IPS-11a (cell line): Measurements from ENCODE around the gene CMYA5.

Source experiments
- H3K4me3 ChIP-seq: one replicate; pipeline ENCODE4 v1.5.1; 2013; ENCODE audit warnings: low read depth, low read length, control low read depth

Gene CMYA5

GRCh38 chr5:79793304-79793703, 103.7 kb downstream of the CMYA5 start:
- no peak overlapping the region for H3K4me3 ChIP-seq

GRCh38 chr5:79793722-79794121, 104.1 kb downstream of the CMYA5 start:
- no peak overlapping the region for H3K4me3 ChIP-seq

- H3K4me3 ChIP-seq: no peak overlapping the region
Observed at GRCh38 chr5:79794347-79794746, 104.7 kb downstream of the CMYA5 start.

DNA sequence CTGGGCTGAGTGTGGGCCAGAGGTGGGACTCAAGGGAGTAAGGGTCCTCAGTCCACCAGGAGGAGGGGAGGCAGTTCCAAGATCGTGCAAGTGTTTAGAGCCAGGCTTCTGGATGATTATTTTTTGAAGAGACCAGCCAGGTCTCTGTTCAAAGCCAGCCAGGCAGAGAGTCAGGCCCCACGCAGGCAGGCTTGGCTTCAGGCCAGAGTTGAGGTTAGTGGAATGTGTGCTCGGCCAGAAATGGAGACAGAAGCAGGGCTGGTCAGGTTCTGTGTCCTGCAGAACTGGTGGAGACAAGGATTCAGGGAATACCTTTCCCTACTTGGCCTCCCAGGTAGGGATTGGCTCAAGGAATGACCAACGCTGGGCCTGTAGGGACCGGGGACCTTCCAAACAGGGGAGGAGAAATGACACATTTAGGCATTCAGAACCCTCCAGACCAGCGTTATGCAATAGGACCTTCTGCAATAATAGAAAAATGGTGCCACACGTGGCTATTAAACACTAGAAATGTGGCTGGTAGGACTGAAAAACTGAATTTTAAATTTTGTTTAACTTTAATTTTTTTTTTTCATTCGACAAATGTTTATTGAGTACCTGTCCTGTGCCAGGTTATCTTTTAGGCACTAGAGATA, 106.2 kb downstream of the CMYA5 start:
- no peak overlapping the region for H3K4me3 ChIP-seq

DNA sequence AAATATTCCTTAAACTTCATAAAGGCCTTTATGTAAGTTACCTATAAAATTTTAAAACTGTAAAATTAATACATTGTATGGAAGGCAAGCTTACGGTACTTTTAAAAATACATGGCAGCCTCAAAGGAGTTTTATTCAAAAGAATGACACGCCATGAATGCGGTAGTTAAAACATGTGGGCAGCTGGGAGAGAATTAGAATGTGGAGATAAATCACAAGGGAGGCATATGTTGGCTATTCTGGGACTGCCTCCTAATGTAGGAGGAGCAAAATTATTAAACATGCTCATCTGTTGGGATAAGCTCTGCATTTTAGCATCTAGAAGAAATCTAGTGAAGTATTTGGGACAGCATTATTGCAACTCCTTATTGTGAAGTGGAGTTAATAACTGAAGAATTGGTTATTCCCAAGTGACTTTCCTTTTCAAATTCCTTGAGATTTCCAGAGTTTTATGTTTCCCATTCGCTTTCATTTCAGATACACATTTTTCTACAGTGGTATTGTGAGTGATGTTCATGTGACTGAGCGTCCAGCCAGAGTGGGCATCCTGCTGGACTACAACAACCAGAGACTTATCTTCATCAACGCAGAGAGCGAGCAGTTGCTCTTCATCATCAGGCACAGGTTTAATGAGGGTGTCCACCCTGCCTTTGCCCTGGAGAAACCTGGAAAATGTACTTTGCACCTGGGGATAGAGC, 109.4 kb downstream of the CMYA5 start:
- H3K4me3 ChIP-seq: no peak overlapping the region

DNA sequence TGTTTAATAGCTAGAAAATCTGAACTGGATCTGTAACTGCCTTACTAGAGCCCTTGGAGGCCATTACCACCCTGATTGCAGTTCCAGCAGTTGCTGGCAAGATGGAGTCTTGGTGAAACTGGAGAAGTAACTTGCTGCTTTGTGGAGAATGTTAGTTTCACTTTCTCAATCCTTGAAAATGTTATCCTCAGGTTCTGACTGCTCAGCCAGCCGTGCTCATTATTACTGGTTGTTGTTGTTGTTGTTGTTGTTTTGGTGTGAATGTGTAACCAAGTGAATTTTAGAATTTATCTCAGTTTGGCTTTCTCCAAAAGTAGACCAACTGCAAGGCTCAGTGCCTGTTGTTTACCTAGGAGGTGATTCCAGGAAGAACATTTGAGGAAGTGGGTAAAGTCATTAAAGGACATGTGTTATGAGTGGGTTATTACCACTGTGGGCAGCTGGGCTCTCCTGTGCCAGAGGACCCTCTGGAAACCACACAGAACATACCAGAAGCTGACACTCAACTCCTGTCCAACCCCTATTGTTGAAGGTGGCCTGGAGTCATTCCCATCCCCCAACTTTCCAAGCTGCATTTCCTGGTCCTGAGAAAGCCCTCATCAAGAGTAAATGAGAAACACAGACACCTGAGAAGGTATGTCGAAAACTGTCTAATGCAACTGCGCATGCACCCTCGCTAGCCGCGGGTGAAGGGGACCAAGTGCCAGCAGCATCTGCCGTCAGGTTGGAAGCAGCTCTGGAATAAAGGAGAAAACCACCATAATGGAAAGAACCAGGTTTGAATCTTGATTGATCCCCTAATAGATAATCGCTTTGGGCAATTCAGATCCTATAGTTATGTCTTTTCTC, 111.6 kb downstream of the CMYA5 start:
- no peak overlapping the region for H3K4me3 ChIP-seq

DNA sequence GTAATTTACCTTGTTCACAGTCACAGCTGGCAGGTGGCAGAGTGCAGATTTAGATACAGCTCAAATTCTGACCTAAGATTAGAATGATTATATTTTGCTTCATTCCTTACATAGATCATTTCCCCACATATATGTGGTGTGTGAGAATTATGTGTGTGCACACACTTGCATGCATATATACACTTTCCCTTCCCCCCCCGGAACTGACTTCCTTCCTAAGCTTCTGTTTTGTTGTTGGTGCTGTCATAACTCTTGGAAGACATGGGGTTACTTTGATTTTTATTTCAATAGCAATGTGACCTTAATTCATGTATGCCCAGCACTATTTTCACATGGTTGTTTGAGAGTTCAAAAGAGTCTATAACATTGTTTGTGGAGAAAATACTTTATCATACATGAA, 112.8 kb downstream of the CMYA5 start:
- H3K4me3 ChIP-seq: no peak overlapping the region

- no peak overlapping the region for H3K4me3 ChIP-seq
Observed at GRCh38 chr5:79803007-79803406, 113.4 kb downstream of the CMYA5 start.

DNA sequence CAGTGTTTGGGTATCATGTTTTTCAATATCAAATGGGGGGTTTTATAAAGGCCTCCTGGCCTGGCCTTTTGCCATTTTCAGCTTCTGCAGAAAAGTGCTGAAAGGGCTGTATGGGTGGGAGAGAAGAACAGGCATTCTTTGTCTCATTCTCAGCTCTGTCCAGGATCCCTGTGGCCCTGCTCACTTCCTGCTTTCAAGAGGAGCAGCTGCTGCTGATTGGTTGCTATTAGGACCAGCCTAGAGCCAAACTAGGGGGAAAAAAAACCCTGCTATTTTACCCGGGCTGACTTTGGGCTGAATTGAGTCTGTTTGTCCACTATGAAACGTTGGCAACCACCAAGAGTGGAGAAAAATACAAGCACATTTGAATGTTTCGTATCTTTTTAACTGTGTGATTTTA, 117.1 kb downstream of the CMYA5 start:
- no peak overlapping the region for H3K4me3 ChIP-seq

GRCh38 chr5:79809743-79810142, 120.1 kb downstream of the CMYA5 start:
- no peak overlapping the region for H3K4me3 ChIP-seq

DNA sequence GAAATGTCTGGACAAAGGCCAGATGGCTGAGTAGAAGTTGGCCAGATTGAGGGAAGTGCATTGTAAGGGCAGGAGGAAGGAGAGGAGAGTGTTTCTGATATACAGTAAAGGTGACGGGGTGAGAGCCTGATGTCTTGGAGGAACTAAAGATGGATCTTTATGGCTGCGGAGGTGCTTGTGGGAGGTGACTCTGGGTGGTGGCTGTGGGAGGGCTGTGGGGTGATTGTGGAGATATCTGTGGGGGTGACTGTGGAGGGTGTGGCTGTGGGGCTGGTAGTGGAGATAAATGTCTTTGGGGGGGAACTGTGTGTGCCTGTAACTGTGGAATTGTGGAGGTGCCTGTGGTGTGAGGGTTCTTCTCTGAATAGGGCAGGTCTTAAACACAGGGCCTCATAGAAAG, 121.4 kb downstream of the CMYA5 start:
- H3K4me3 ChIP-seq: no peak overlapping the region

DNA sequence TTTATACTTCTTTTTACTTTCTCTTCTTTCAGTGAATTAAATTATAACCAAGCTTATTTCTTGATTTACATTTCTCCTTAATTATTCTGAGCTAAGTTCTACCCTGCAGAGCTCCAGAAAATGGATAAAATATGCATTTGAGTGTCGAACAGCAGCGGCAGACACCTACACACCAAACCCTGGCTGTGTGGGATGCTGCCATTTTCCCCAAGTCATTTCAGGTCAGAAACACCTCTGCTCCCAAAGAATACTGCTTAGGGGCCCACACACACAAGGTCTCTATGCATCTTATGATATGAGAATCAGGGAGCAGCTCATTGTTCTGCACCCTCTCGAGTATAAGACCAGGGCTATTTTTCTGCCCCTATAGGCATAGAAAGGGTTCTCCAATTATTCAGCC, 122.3 kb downstream of the CMYA5 start:
- H3K4me3 ChIP-seq: no peak overlapping the region

- no peak overlapping the region for H3K4me3 ChIP-seq
Observed at GRCh38 chr5:79814699-79815098, 125.1 kb downstream of the CMYA5 start.

- no peak overlapping the region for H3K4me3 ChIP-seq
Observed at GRCh38 chr5:79816014-79816413, 126.4 kb downstream of the CMYA5 start.

DNA sequence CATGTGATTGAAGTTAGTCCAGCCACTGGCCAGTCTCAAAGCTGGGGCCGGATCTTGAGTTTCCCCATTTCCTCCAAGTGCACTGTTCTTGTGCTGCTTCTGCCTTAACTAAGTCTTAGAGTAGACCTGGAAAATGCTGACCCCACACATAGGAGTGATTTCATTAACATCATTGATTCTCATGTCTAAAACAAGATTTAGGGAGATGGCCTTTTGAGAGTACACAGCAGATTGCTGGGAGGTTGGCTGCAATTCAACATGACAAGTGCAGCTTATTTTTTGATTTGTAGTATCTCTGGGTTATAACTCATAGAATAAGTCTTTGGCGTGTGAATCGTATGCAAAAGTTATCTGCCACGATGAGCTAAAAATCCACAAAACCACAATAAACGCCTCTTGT, 131.0 kb downstream of the CMYA5 start:
- H3K4me3 ChIP-seq: no peak overlapping the region

GRCh38 chr5:79824444-79824843, 134.8 kb downstream of the CMYA5 start:
- H3K4me3 ChIP-seq: no peak overlapping the region

DNA sequence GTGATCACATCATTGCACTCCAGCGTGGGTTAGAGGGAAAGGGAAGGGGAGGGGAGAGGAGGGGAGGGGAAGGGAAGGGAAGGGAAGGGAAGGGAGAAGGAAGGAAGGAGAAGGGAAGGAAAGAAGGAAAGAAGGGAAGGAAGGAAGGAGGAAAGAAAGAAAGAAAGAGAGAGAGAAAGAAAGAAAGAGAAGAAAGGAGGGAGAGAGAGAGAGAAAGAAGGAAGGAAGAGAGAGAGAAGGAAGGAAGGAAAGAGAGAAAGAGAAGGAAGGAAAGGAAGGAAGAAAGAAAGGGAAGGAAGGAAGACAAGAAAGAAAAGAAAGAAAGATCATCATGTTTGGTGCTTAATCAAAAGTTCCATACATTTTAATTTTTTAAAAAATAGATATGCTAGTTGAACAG, 136.2 kb downstream of the CMYA5 start:
- no peak overlapping the region for H3K4me3 ChIP-seq

- H3K4me3 ChIP-seq: no peak overlapping the region
Observed at GRCh38 chr5:79827159-79827629, 137.6 kb downstream of the CMYA5 start.

- no peak overlapping the region for H3K4me3 ChIP-seq
Observed at GRCh38 chr5:79829260-79829659, 139.6 kb downstream of the CMYA5 start.

GRCh38 chr5:79831381-79832309, 142.0 kb downstream of the CMYA5 start:
- H3K4me3 ChIP-seq: no peak overlapping the region

DNA sequence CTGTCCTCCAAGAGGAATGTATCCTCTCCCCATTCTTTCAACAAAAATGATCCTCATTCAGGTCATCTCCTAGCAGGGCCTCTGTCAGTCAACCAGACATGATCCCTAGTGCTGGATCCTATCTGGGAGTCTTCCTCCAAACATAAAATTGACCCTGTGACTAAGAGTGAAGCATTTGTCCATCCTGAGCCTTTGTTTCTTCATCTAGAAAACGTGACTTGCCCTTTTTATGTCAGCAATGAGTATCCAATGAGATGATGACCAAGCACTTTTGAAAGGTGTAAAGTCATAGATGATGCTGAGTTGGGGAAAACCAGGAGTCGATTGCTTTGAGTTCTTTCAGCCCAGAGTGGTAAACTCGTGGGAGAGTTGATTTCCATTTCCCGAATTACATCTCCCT, 143.3 kb downstream of the CMYA5 start:
- H3K4me3 ChIP-seq: no peak overlapping the region
